IMR-90 (cell line): ENCODE results near the gene FRMD4B. TPM values are rescaled to one million over a fixed set of nuclear protein-coding genes. Genes with fewer than 3 reads are reported as not detected.

Experiments used
- ATAC-seq: fragments of 200-7000 bp; cut with Tn5 transposase; 2 replicates; pipeline ENCODE4 v1.9.1; 2020; ENCODE audit warnings: low read depth, mild to moderate bottlenecking, moderate library complexity
- BruUV-seq: library from RNA; stranded (reverse); fragments of 400-500 nt; replicated peaks from 2 replicates; lab custom pipeline; 2021; lab: Mats Ljungman, UMichigan
- CTCF ChIA-PET: fragments of 300-600 bp; formaldehyde crosslinking; extraction: SDS; loops from one replicate; lab custom pipeline; 2021; ENCODE audit warnings: antibody characterized with exemption; lab: Yijun Ruan, JAX
- POLR2A ChIA-PET: fragments of 300-600 bp; sonication (Branson Sonifier 250); formaldehyde crosslinking; loops from one replicate; lab custom pipeline; 2022; ENCODE audit warnings: antibody characterized with exemption; ENCODE audit not compliant: unreplicated experiment; lab: Charles Lee
- DNase-seq: peaks from one replicate; pipeline ENCODE4 v3.0.0; 2013
- H2AFZ ChIP-seq: replicated peaks from 2 replicates; pipeline ENCODE3; 2013; ENCODE audit warnings: low read length, mild to moderate bottlenecking; ENCODE audit not compliant: poor library complexity
- H2AK5ac ChIP-seq: 2 replicates; pipeline ENCODE4 v1.6.1; 2013; ENCODE audit warnings: low read depth, low read length, inconsistent platforms
- H2AK9ac ChIP-seq: replicated peaks from 2 replicates; pipeline ENCODE3; 2013; ENCODE audit warnings: mild to moderate bottlenecking, low read depth, low read length, moderate library complexity; ENCODE audit not compliant: poor library complexity
- H2BK120ac ChIP-seq: 2 replicates; pipeline ENCODE4 v1.6.1; 2013; ENCODE audit warnings: low read depth, low read length, inconsistent platforms
- H2BK15ac ChIP-seq: 3 replicates; pipeline ENCODE4 v1.6.1; 2013; ENCODE audit warnings: low read depth, low read length, inconsistent platforms
- H2BK20ac ChIP-seq: 2 replicates; pipeline ENCODE4 v1.6.1; 2013; ENCODE audit warnings: low read depth, mild to moderate bottlenecking, inconsistent platforms, low read length, moderate library complexity
- H2BK5ac ChIP-seq: 2 replicates; pipeline ENCODE4 v1.6.1; 2013; ENCODE audit warnings: mild to moderate bottlenecking, low read depth, low read length, inconsistent platforms; ENCODE audit not compliant: poor library complexity, severe bottlenecking
- H3K14ac ChIP-seq: replicated peaks from 2 replicates; pipeline ENCODE4 v1.6.1; 2013; ENCODE audit warnings: low read depth, low read length, inconsistent platforms
- H3K18ac ChIP-seq: 2 replicates; pipeline ENCODE4 v1.6.1; 2013; ENCODE audit warnings: low read depth, low read length, control low read depth
- H3K23ac ChIP-seq: 2 replicates; pipeline ENCODE4 v1.6.1; 2013; ENCODE audit warnings: low read depth, low read length, inconsistent platforms
- H3K27ac ChIP-seq: 2 replicates; pipeline ENCODE4 v1.5.1; 2013; ENCODE audit warnings: mild to moderate bottlenecking, control low read depth, low read length; ENCODE audit not compliant: insufficient read depth
- H3K27me3 ChIP-seq: 2 replicates; pipeline ENCODE4 v1.6.1; 2013; ENCODE audit warnings: low read length; ENCODE audit not compliant: control insufficient read depth, insufficient read depth
- H3K36me3 ChIP-seq: 2 replicates; pipeline ENCODE4 v1.6.1; 2013; ENCODE audit warnings: low read length, mixed read lengths; ENCODE audit not compliant: control insufficient read depth, insufficient read depth
- H3K4ac ChIP-seq: 2 replicates; pipeline ENCODE4 v1.6.1; 2013; ENCODE audit warnings: low read depth, low read length, inconsistent platforms
- H3K4me1 ChIP-seq: 2 replicates; pipeline ENCODE4 v1.6.1; 2013; ENCODE audit warnings: low read length, mixed read lengths; ENCODE audit not compliant: control insufficient read depth, insufficient read depth
- H3K4me2 ChIP-seq: 2 replicates; pipeline ENCODE4 v1.6.1; 2013; ENCODE audit warnings: low read depth, mild to moderate bottlenecking, control low read depth, low read length, moderate library complexity
- H3K4me3 ChIP-seq: 2 replicates; pipeline ENCODE4 v1.5.1; 2013; ENCODE audit warnings: low read depth, mild to moderate bottlenecking, control low read depth, low read length, moderate library complexity; ENCODE audit not compliant: insufficient read depth
- H3K56ac ChIP-seq: 2 replicates; pipeline ENCODE4 v1.6.1; 2013; ENCODE audit warnings: low read length, inconsistent platforms; ENCODE audit not compliant: insufficient read depth; ENCODE audit errors: extremely low read depth
- H3K79me1 ChIP-seq, 2 experiments: 2 replicates each; pipeline ENCODE4 v1.6.1; 2013; ENCODE audit warnings: low read length in 2 of 2, inconsistent platforms in 1 of 2, low read depth in 1 of 2
- H3K9ac ChIP-seq: 2 replicates; pipeline ENCODE4 v1.6.1; 2013; ENCODE audit warnings: low read depth, low read length, control low read depth
- H3K9me1 ChIP-seq: 2 replicates; pipeline ENCODE4 v1.6.1; 2013; ENCODE audit warnings: low read length, inconsistent platforms; ENCODE audit not compliant: insufficient read depth
- H3K9me3 ChIP-seq: 2 replicates; pipeline ENCODE4 v1.6.1; 2013; ENCODE audit warnings: low read length; ENCODE audit not compliant: control insufficient read depth, insufficient read depth
- H4K20me1 ChIP-seq: 2 replicates; pipeline ENCODE4 v1.6.1; 2013; ENCODE audit warnings: low read length, inconsistent platforms; ENCODE audit not compliant: insufficient read depth
- H4K5ac ChIP-seq: 2 replicates; pipeline ENCODE4 v1.6.1; 2013; ENCODE audit warnings: mild to moderate bottlenecking, low read depth, low read length, control low read depth
- H4K8ac ChIP-seq, 2 experiments: 2 replicates each; pipeline ENCODE4 v1.6.1; 2013; ENCODE audit warnings: low read depth in 2 of 2, low read length in 2 of 2, control low read depth in 1 of 2, inconsistent platforms in 1 of 2
- H4K91ac ChIP-seq: 2 replicates; pipeline ENCODE4 v1.6.1; 2013; ENCODE audit warnings: low read depth, low read length, inconsistent platforms; ENCODE audit not compliant: insufficient read depth
- BHLHE40 ChIP-seq: fragments of 150-350 bp; IDR thresholded peaks from 2 replicates; pipeline ENCODE4 v1.6.1; 2016; ENCODE audit warnings: mild to moderate bottlenecking, low read depth, low read length
- CEBPB ChIP-seq: IDR thresholded peaks from 2 replicates; pipeline ENCODE4 v1.6.1; 2012; ENCODE audit warnings: low read depth, low read length, improper control_type of control experiment
- CHD1 ChIP-seq: IDR thresholded peaks from 2 replicates; pipeline ENCODE4 v1.6.1; 2012; ENCODE audit warnings: low read depth, low read length, improper control_type of control experiment
- FOS ChIP-seq: fragments of 150-350 bp; IDR thresholded peaks from 2 replicates; pipeline ENCODE4 v1.6.1; 2016; ENCODE audit warnings: low read depth, low read length
- MAFK ChIP-seq: IDR thresholded peaks from 2 replicates; pipeline ENCODE4 v1.6.1; 2012; ENCODE audit warnings: low read depth, low read length, improper control_type of control experiment
- MAZ ChIP-seq: IDR thresholded peaks from 2 replicates; pipeline ENCODE4 v1.6.1; 2012; ENCODE audit warnings: low read depth, mild to moderate bottlenecking, low read length, improper control_type of control experiment, moderate library complexity, borderline replicate concordance
- MXI1 ChIP-seq: IDR thresholded peaks from 2 replicates; pipeline ENCODE4 v1.6.1; 2012; ENCODE audit warnings: low read depth, mild to moderate bottlenecking, low read length, moderate library complexity, borderline replicate concordance
- NFE2L2 ChIP-seq: fragments of 150-350 bp; IDR thresholded peaks from 2 replicates; pipeline ENCODE4 v1.6.1; 2016; ENCODE audit warnings: low read depth, mild to moderate bottlenecking, low read length
- POLR2A ChIP-seq: IDR thresholded peaks from 2 replicates; pipeline ENCODE4 v1.6.1; 2012; ENCODE audit warnings: mild to moderate bottlenecking, low read depth, low read length
- RAD21 ChIP-seq: IDR thresholded peaks from 2 replicates; pipeline ENCODE4 v1.6.1; 2012; ENCODE audit warnings: low read length, improper control_type of control experiment
- RCOR1 ChIP-seq: IDR thresholded peaks from 2 replicates; pipeline ENCODE4 v1.6.1; 2012; ENCODE audit warnings: mild to moderate bottlenecking, low read length, improper control_type of control experiment; ENCODE audit not compliant: insufficient replicate concordance
- RFX5 ChIP-seq: IDR thresholded peaks from 2 replicates; pipeline ENCODE4 v1.8.0; 2012; ENCODE audit warnings: low read depth, mild to moderate bottlenecking, low read length, moderate library complexity
- SMC3 ChIP-seq: fragments of 150-350 bp; IDR thresholded peaks from 2 replicates; pipeline ENCODE4 v1.6.1; 2016; ENCODE audit warnings: low read depth, mild to moderate bottlenecking, antibody characterized with exemption, low read length, moderate library complexity
- WGBS, 2 experiments: methylation state at CpG; one replicate each; pipeline versions ENCODE4 v1.1.5 to v1.1.7; 2013; ENCODE audit warnings: missing lambda C conversion rate in 2 of 2; ENCODE audit not compliant: insufficient read length in 1 of 2; ENCODE audit errors: extremely low coverage in 2 of 2; 5-methylcytosine and 5-hydroxymethylcytosine counted together
- dilution Hi-C: fragments of 300-500 bp; cut with HindIII; formaldehyde crosslinking; loops from one replicate; pipeline ENCODE4 v1.14.3; 2018; ENCODE audit warnings: low sequenced_read_pairs; ENCODE audit not compliant: unreplicated experiment
- in situ Hi-C: fragments of 300-500 bp; cut with MboI; formaldehyde crosslinking; loops from 3 replicates; pipeline ENCODE4 v1.14.3; 2019; ENCODE audit warnings: low sequenced_read_pairs, inconsistent platforms, mixed read lengths
- intact Hi-C: fragments of 100-400 bp; cut with micrococcal nuclease; formaldehyde crosslinking; loops from 2 replicates; pipeline ENCODE4 v1.10.0; 2022
- polyA plus RNA-seq, 3 experiments: library from polyadenylated mRNA; depleted of rRNA; stranded (reverse); fragments of >200 nt; gene quantifications; 2 replicates each; pipeline ENCODE4 v1.2.3, GENCODE V29; 2012; ENCODE audit warnings: low replicate concordance in 1 of 3
- total RNA-seq: library from RNA; depleted of rRNA; stranded (reverse); fragments of >200 nt; gene quantifications from 2 replicates; pipeline ENCODE4 v1.2.3, GENCODE V29; 2012
- TF ChIP-seq, protein P1 (sequence below): conservative IDR thresholded peaks from 2 replicates; pipeline ENCODE4 v1.5.1; 2012; ENCODE audit warnings: mild to moderate bottlenecking, low read depth, low read length, improper control_type of control experiment
- TF ChIP-seq, protein P2 (sequence below): fragments of 150-350 bp; IDR thresholded peaks from 2 replicates; pipeline ENCODE4 v1.6.1; 2017; ENCODE audit warnings: mild to moderate bottlenecking, antibody characterized with exemption, low read length, low read depth
- TF ChIP-seq, protein P3 (sequence below): fragments of 150-350 bp; IDR thresholded peaks from 2 replicates; pipeline ENCODE4 v1.6.1; 2016; ENCODE audit warnings: low read depth, mild to moderate bottlenecking, low read length, moderate library complexity, borderline replicate concordance

The FRMD4B gene
- total and polyA plus RNA-seq, 2 of the 4 experiments (the other 2 are of a cell fraction), result 0.14 to 0.36 TPM

DNA sequence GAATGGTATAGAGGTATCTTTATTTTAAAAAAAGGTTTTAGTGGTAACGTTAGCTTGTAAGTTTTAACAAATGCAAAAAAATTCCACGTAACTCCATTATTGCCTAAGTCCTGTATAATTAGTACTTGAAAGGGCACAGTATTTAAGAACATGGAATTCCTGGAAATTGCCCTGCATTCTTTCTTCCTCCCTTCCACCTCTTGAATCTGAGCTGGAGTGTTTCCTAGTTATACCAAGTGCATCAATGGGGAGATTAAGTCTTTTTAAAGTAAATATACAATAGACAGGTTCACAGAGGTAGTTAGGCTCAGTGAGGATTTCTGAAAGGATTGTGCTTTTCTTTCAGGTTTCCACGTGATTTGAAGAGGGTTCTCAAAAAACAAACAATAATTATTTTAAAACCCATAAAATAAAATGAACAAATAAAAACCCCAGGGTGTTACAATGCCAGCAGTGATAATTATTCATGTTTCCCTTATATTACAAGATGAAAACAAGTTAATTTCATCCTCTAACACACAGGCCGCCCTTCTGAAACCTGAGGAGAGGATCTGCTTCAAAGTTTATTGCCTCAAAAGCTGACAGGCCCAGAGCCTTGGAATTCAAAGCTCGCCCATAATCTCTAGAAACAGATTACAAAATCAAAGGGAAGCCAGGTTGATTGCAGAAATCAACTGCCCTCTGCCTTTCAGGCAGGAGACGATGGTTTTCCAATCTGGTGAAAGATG, 134.6 kb downstream of the FRMD4B start:
- intact Hi-C loops (no loop called here), dilution Hi-C loops (no loop called here), in situ Hi-C loops (no loop called here)
- Histone ChIP-seq H3K4ac (no peak overlapping the region), H4K5ac (no peak overlapping the region), H3K56ac (no peak overlapping the region), H2BK20ac (no peak overlapping the region), H3K4me2 (no peak overlapping the region), H2AK5ac (no peak overlapping the region), H4K8ac (no peak overlapping the region), H2AFZ (no peak overlapping the region), H3K4me3 (no peak overlapping the region), H3K36me3 (no peaks in the 10 kb centered on the region), H3K23ac (no peak overlapping the region), H3K27ac (no peak overlapping the region), H3K9me3 (0 out of 2 replicates have a peak, but pooled peaks cover 2% of the 10 kb centered on the region), H4K20me1 (no peaks in the 10 kb centered on the region), H3K27me3 (peaks cover 36% of the 10 kb centered on the region), H3K14ac (no peak overlapping the region), H4K91ac (no peak overlapping the region), H3K9me1 (no peaks in the 10 kb centered on the region), H2BK15ac (no peak overlapping the region), H3K4me1 (no peaks in the 10 kb centered on the region), H2AK9ac (no peak overlapping the region), H3K79me1 (no peaks in the 10 kb centered on the region), H2BK120ac (no peak overlapping the region), H3K9ac (no peak overlapping the region), H3K18ac (no peak overlapping the region), H2BK5ac (no peak overlapping the region)
- ChIA-PET CTCF (no interaction called here), POLR2A (no interaction called here)
- DNase-seq (no peak), ATAC-seq (no peak)
- no peak for TF ChIP-seq RAD21
- no peak for TF ChIP-seq MAZ
- TF ChIP-seq MXI1, result no peak
- TF ChIP-seq, protein P1, sequence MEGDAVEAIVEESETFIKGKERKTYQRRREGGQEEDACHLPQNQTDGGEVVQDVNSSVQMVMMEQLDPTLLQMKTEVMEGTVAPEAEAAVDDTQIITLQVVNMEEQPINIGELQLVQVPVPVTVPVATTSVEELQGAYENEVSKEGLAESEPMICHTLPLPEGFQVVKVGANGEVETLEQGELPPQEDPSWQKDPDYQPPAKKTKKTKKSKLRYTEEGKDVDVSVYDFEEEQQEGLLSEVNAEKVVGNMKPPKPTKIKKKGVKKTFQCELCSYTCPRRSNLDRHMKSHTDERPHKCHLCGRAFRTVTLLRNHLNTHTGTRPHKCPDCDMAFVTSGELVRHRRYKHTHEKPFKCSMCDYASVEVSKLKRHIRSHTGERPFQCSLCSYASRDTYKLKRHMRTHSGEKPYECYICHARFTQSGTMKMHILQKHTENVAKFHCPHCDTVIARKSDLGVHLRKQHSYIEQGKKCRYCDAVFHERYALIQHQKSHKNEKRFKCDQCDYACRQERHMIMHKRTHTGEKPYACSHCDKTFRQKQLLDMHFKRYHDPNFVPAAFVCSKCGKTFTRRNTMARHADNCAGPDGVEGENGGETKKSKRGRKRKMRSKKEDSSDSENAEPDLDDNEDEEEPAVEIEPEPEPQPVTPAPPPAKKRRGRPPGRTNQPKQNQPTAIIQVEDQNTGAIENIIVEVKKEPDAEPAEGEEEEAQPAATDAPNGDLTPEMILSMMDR, result no peak
- TF ChIP-seq, protein P2, sequence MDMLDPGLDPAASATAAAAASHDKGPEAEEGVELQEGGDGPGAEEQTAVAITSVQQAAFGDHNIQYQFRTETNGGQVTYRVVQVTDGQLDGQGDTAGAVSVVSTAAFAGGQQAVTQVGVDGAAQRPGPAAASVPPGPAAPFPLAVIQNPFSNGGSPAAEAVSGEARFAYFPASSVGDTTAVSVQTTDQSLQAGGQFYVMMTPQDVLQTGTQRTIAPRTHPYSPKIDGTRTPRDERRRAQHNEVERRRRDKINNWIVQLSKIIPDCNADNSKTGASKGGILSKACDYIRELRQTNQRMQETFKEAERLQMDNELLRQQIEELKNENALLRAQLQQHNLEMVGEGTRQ, result no peak
- no peak for TF ChIP-seq FOS
- TF ChIP-seq RCOR1, result no peak
- no peak for TF ChIP-seq BHLHE40
- TF ChIP-seq SMC3, result no peak
- no peak for TF ChIP-seq POLR2A
- no peak for TF ChIP-seq NFE2L2
- TF ChIP-seq, protein P3, sequence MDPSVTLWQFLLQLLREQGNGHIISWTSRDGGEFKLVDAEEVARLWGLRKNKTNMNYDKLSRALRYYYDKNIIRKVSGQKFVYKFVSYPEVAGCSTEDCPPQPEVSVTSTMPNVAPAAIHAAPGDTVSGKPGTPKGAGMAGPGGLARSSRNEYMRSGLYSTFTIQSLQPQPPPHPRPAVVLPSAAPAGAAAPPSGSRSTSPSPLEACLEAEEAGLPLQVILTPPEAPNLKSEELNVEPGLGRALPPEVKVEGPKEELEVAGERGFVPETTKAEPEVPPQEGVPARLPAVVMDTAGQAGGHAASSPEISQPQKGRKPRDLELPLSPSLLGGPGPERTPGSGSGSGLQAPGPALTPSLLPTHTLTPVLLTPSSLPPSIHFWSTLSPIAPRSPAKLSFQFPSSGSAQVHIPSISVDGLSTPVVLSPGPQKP, result no peak
- TF ChIP-seq MAFK, result no peak
- no peak for TF ChIP-seq RFX5
- TF ChIP-seq CEBPB, result no peak
- no peak for TF ChIP-seq CHD1
- WGBS, 2 experiments, result no CpG with 5 or more reads among the region's 6 CpGs
- no TSS peak for BruUV-seq
